GM19463 (cell line): Measurements from ENCODE around the gene SEC23B.
A peak's percentile ranks its signal among the peaks of the same experiment; 100 is the strongest.

Source experiments
- ATAC-seq: cut with Tn5 transposase; IDR thresholded peaks from one replicate; pipeline ENCODE4 v1.9.1; 2021; ENCODE audit warnings: mild to moderate bottlenecking, moderate library complexity; ENCODE audit not compliant: unreplicated experiment

SEC23B gene

DNA sequence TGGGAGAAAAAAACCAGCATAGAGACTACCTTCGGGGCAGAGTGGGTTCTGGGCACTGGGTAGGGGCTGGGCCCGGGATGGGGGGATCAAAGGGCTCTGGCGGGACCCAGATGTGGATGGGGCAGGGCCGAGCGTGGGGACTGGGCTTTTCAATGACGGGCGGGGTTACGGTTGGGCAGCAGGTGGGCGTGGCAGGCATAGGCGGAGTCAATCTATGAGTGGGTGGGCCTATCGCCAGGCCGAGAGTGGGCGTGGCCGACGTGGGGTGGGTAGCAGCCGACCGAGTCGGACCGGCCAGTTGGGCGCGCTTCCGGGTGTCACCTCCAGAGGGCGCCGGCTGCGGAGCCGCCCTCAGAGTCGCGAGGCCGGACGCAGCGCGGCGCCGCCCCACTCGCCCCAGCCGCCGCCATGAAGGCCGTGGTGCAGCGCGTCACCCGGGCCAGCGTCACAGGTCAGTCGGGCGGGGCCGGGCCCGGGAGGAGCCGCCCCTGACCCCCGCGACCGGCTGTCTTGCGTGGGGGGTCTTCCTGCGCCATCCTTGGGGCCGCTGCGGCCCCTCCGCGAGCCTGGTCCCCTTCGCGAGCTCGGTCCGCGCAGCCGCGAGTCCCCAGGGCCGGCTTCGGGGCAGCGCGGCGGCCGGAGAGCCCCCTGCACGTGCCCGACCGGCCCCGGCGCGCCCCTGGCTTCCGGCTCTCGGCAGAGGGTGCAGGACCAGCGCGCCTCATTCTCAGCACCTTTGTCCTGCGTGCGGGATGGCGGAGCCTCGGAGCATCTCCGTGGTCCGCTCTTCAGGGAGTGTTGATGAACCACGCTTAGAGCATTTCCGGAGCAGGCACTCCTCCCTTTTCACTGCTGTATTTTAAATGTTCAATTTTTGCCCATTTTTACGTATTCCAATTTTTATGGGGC, 80.2 kb downstream of the SEC23B start, which contains the start of gene DTD1:
TSS of gene DTD1 (plus strand) at position 390 of the 909 bp plus-strand sequence. CDS start at position 409, 19 bp downstream.
- ATAC-seq, result peak; percentile 88

DNA sequence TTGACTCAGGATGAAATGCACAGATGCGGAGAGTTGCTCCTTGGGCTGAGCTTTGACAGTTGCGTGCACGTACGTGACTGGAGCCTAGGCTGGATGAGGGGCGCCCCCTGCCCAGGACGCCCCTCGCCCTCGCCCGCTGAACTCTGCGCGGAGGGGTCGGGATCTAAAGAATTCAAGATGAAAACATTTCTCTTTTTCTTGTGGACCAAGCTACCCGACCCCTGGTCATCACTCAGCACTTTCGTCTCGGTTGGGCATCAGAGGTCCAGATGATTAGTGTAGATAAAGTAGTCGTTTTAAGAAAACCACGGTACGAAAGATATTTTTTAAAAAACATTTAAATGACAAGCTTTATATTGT, 80.8 kb downstream of the SEC23B start:
- peak; percentile 4 for ATAC-seq

DNA sequence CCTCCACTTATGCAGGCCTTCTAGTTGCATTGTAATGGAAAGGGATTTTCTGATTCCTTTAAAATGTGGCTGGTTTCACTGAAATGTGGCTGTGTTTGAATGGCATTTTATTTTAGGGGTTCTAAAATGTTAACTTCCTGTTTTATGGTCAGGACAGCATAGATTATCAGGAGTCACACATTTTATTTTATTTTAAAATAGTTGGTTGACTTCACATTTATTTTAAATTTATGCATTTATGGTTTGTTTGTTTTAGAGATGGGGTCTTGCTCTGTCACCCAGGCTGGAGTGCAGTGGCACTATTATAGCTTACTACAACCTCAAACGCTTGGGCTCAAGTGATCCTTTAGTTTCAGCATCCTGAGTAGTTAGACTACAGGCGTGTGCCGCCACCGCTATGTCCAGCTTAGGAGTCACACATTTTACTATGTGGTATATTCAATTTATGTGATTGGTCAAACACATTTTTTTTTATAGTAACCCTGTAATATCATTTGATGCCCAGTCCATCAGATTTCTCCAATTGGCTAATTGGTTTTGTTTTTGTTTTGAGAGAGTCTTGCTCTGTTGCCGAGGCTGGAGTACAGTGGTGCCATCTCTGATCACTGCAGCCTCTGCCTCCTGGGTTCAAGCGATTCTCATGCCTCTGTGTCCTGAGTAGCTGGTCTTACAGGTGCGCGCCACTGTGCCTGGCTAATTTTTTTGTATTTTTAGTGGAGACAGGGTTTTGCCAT, 82.4 kb downstream of the SEC23B start:
- ATAC-seq, result no peak

- ATAC-seq, result no peak
Observed at GRCh38 chr20:18596270-18596669, 88.5 kb downstream of the SEC23B start.

- no peak for ATAC-seq
Observed at GRCh38 chr20:18609741-18610140, 102.0 kb downstream of the SEC23B start.
